HepG2 (cell line): ENCODE data around the gene KRTAP9-9. TPM values are rescaled to one million over a fixed set of nuclear protein-coding genes. Genes with fewer than 3 reads are reported as not detected.
A peak's percentile ranks its signal among the peaks of the same experiment; 100 is the strongest.

Experiments
- ATAC-seq: fragments of 200-7000 bp; cut with Tn5 transposase; 3 replicates; pipeline ENCODE4 v1.9.1; 2020; ENCODE audit warnings: mild to moderate bottlenecking, moderate library complexity
- BruUV-seq: library from RNA; stranded (reverse); fragments of 400-500 nt; replicated peaks from 2 replicates; lab custom pipeline; 2021; lab: Mats Ljungman, UMichigan
- CTCF ChIA-PET: fragments of 300-600 bp; formaldehyde crosslinking; extraction: SDS; loops from one replicate; lab custom pipeline; 2021; ENCODE audit warnings: low total read pairs, inconsistent platforms, low intra/inter-chr PET ratio; lab: Yijun Ruan, JAX
- POLR2A ChIA-PET: fragments of 350-600 bp; sonication (Branson Sonifier 250); formaldehyde crosslinking; loops from one replicate; lab custom pipeline; 2020; ENCODE audit warnings: antibody characterized with exemption, inconsistent platforms; lab: Yijun Ruan, JAX
- DNase-seq: peaks from one replicate; pipeline ENCODE4 v3.0.0-alpha.2; 2015; ENCODE audit warnings: low spot score
- FAIRE-seq: peaks from 3 replicates; lab custom pipeline; 2011; peaks lifted over from hg19 to GRCh38; lab: Jason Lieb, UNC
- H2AFZ ChIP-seq: one replicate; pipeline ENCODE4 v1.6.1; 2011; ENCODE audit warnings: low read length, inconsistent platforms
- H3K27ac ChIP-seq: fragments of 300-600 bp; 3 replicates; pipeline ENCODE4 v1.8.0; 2011; ENCODE audit warnings: mixed run types, mild to moderate bottlenecking, mixed read lengths, low read length, inconsistent platforms; ENCODE audit not compliant: insufficient read depth; ENCODE audit errors: extremely low read length
- H3K27me3 ChIP-seq, 2 experiments: fragments of 200-600 bp in 1 of 2; 2 replicates in 1 of 2; 3 replicates in 1 of 2; pipeline versions ENCODE4 v1.6.0 to v1.8.0; 2011; ENCODE audit warnings: low read length in 2 of 2, mild to moderate bottlenecking in 2 of 2, moderate library complexity in 2 of 2, inconsistent platforms in 1 of 2; ENCODE audit not compliant: insufficient read depth in 2 of 2, control insufficient read depth in 1 of 2
- H3K36me3 ChIP-seq, 2 experiments: fragments of 200-600 bp in 1 of 2; replicated peaks in 1 of 2; 2 replicates in 1 of 2; 3 replicates in 1 of 2; pipeline versions ENCODE4 v1.5.1 to v1.8.0; 2011; ENCODE audit warnings: low read length in 2 of 2, inconsistent platforms in 1 of 2; ENCODE audit not compliant: insufficient read depth in 2 of 2, control insufficient read depth in 1 of 2
- H3K4me1 ChIP-seq: 2 replicates; pipeline ENCODE4 v1.5.1; 2012; ENCODE audit warnings: low read length, inconsistent platforms; ENCODE audit not compliant: insufficient read depth
- H3K4me2 ChIP-seq: 2 replicates; pipeline ENCODE4 v1.6.0; 2011; ENCODE audit warnings: low read depth, low read length, inconsistent platforms
- H3K4me3 ChIP-seq, 3 experiments: fragments of 200-600 bp in 1 of 3; sonication (generic), shearing (Covaris generic) in 1 of 3; replicated peaks in 1 of 3; 2 replicates each; pipeline ENCODE4 v1.5.1; 2011 to 2016; ENCODE audit warnings: low read length in 3 of 3, inconsistent platforms in 2 of 3, low read depth in 2 of 3, mild to moderate bottlenecking in 2 of 3, control low read depth in 1 of 3, mixed read lengths in 1 of 3; ENCODE audit not compliant: insufficient read depth in 1 of 3
- H3K79me2 ChIP-seq: one replicate; pipeline ENCODE4 v1.6.1; 2011; ENCODE audit warnings: low read length, inconsistent platforms; ENCODE audit not compliant: insufficient read depth
- H3K9ac ChIP-seq: 2 replicates; pipeline ENCODE4 v1.6.0; 2011; ENCODE audit warnings: mild to moderate bottlenecking, low read depth, low read length, inconsistent platforms; ENCODE audit not compliant: insufficient read depth
- H3K9me3 ChIP-seq: 2 replicates; pipeline ENCODE4 v1.5.1; 2012; ENCODE audit warnings: mild to moderate bottlenecking, low read length
- H4K20me1 ChIP-seq: 2 replicates; pipeline ENCODE4 v1.6.0; 2011; ENCODE audit warnings: inconsistent platforms, mild to moderate bottlenecking, low read length, moderate library complexity; ENCODE audit not compliant: insufficient read depth
- AFF4 ChIP-seq: sonication (generic); formaldehyde crosslinking; IDR thresholded peaks from 2 replicates; pipeline ENCODE4 v1.4.0; 2020; ENCODE audit warnings: missing genetic modification reagents
- HNRNPH1 ChIP-seq: fragments of 200-400 bp; formaldehyde crosslinking; optimal IDR thresholded peaks from 2 replicates; pipeline ENCODE3; 2017; ENCODE audit warnings: mild to moderate bottlenecking, low read depth, low read length
- JUND ChIP-seq: sonication (generic); formaldehyde crosslinking; IDR thresholded peaks from 2 replicates; pipeline ENCODE4 v1.8.0; 2022; ENCODE audit warnings: mild to moderate bottlenecking, missing genetic modification reagents
- MIXL1 ChIP-seq: IDR thresholded peaks from 2 replicates; pipeline ENCODE4 v1.6.1; 2016
- RCOR2 ChIP-seq: IDR thresholded peaks from 2 replicates; pipeline ENCODE4 v1.6.1; 2016; ENCODE audit warnings: missing biosample characterization, missing genetic modification reagents
- SP2 ChIP-seq: sonication (generic); formaldehyde crosslinking; IDR thresholded peaks from 2 replicates; pipeline ENCODE4 v1.5.1; 2020; ENCODE audit warnings: mild to moderate bottlenecking, missing genetic modification reagents
- TFE3 ChIP-seq: IDR thresholded peaks from 2 replicates; pipeline ENCODE4 v1.6.1; 2016
- TGIF2 ChIP-seq: IDR thresholded peaks from 2 replicates; pipeline ENCODE4 v1.6.1; 2016; ENCODE audit warnings: control low read depth, missing compliant biosample characterization
- U2AF2 ChIP-seq: fragments of 200-400 bp; formaldehyde crosslinking; IDR thresholded peaks from 2 replicates; pipeline ENCODE4 v1.6.1; 2017; ENCODE audit warnings: low read depth, mild to moderate bottlenecking, low read length
- ZBTB7B ChIP-seq: sonication (generic); formaldehyde crosslinking; IDR thresholded peaks from 2 replicates; pipeline ENCODE4 v1.4.0; 2020; ENCODE audit warnings: missing genetic modification reagents
- ZNF136 ChIP-seq: sonication (generic); formaldehyde crosslinking; IDR thresholded peaks from 2 replicates; pipeline ENCODE4 v1.8.1; 2022; ENCODE audit warnings: low read depth, mild to moderate bottlenecking, moderate library complexity, missing genetic modification reagents
- ZNF749 ChIP-seq: sonication (generic); formaldehyde crosslinking; IDR thresholded peaks from 2 replicates; pipeline ENCODE4 v1.8.0; 2022; ENCODE audit warnings: mild to moderate bottlenecking, missing genetic modification reagents, moderate library complexity, borderline replicate concordance
- ZNF816 ChIP-seq: sonication (generic); formaldehyde crosslinking; IDR thresholded peaks from 2 replicates; pipeline ENCODE4 v1.8.0; 2022; ENCODE audit warnings: missing genetic modification reagents, mild to moderate bottlenecking, borderline replicate concordance
- WGBS: methylation state at CpG from one replicate; pipeline ENCODE4 v1.1.6; 2017; ENCODE audit warnings: low lambda C conversion rate; 5-methylcytosine and 5-hydroxymethylcytosine counted together
- in situ Hi-C: cut with HindIII; loops from 2 replicates; pipeline ENCODE4 v1.10.0; 2017; ENCODE audit warnings: low pct_unique_long_range_greater_than_20kb; ENCODE audit not compliant: extremely low pct_ligation_motif_present
- intact Hi-C: fragments of 100-400 bp; cut with micrococcal nuclease; formaldehyde crosslinking; loops from one replicate; pipeline ENCODE4 v1.10.0; 2022; ENCODE audit not compliant: unreplicated experiment
- polyA plus RNA-seq, 8 experiments: library from polyadenylated mRNA; depleted of rRNA in 3 of 8; stranded (reverse) in 7 of 8; unstranded in 1 of 8; fragments of >200 nt; fragmentation: Illumina TruSeq in 4 of 8; extraction: Trizol in 4 of 8; gene quantifications; 2 replicates each; pipeline versions ENCODE4 v1.2.1 to v1.2.3, GENCODE V29; 2011 to 2016; ENCODE audit warnings: low read depth in 4 of 8, missing spikeins in 1 of 8, mixed read lengths in 1 of 8; ENCODE audit not compliant: insufficient read depth in 1 of 8
- total RNA-seq, 5 experiments: library from RNA; depleted of rRNA; stranded (reverse); fragments of >200 nt; fragmentation: Illumina TruSeq; extraction: Trizol; gene quantifications; 2 replicates each; pipeline ENCODE4 v1.2.3, GENCODE V29; 2016; ENCODE audit warnings: low read depth in 1 of 5

The KRTAP9-9 gene
- total and polyA plus RNA-seq, 2 of the 13 experiments (the other 11 are each of a cell fraction or from before 2014, with no cell fraction given) = not detected

GRCh38 chr17:41284043-41284442, 28.9 kb downstream of the KRTAP9-9 start:
- no peak overlapping the region for H3K4me3 ChIP-seq
- ChIA-PET POLR2A (no interaction called here), CTCF (no interaction called here)
- H3K4me1 ChIP-seq = peaks cover 6% of the 10 kb centered on the region; the same call in 1 of the 2 replicates
- FAIRE-seq (no peak), DNase-seq (peak; percentile 0), ATAC-seq (no peak)
- H3K9me3 ChIP-seq = no peaks in the 10 kb centered on the region
- H3K79me2 ChIP-seq = no peaks in the 10 kb centered on the region
- no TSS peak for BruUV-seq
- H3K9ac ChIP-seq = no peak overlapping the region
- no peak overlapping the region for H3K4me2 ChIP-seq
- WGBS = 2% methylated on average over 3 of the region's 3 CpGs
- in situ Hi-C loops = no loop called here
- H3K36me3 ChIP-seq = no peaks in the 10 kb centered on the region
- TF ChIP-seq U2AF2 = no peak
- no peak for TF ChIP-seq SP2 (CRISPR knock-in tag)
- TF ChIP-seq JUND (CRISPR knock-in tag) = no peak
- TF ChIP-seq ZNF136 (CRISPR knock-in tag) = no peak
- no peak for TF ChIP-seq HNRNPH1
- no peak for TF ChIP-seq ZNF816 (CRISPR knock-in tag)
- H3K27me3 ChIP-seq = no peaks in the 10 kb centered on the region
- no peak overlapping the region for H3K27ac ChIP-seq
- H2AFZ ChIP-seq = no peak overlapping the region
- no peaks in the 10 kb centered on the region for H4K20me1 ChIP-seq
- intact Hi-C loops = no loop called here

- no peaks in the 10 kb centered on the region for H4K20me1 ChIP-seq
- no peaks in the 10 kb centered on the region for H3K9me3 ChIP-seq
- no peak overlapping the region for H3K27ac ChIP-seq
- no peak overlapping the region for H3K9ac ChIP-seq
- DNase-seq = no peak
- H3K36me3 ChIP-seq = no peaks in the 10 kb centered on the region
- intact Hi-C loops (no loop called here), in situ Hi-C loops (no loop called here)
- peaks cover 6% of the 10 kb centered on the region; the same call in 1 of the 2 replicates for H3K4me1 ChIP-seq
- H3K27me3 ChIP-seq = no peaks in the 10 kb centered on the region
- CTCF ChIA-PET = no interaction called here
- no peak overlapping the region for H3K4me3 ChIP-seq
- no TSS peak for BruUV-seq
- no peak for ATAC-seq
- FAIRE-seq = no peak
- 0% methylated on average over 2 of the region's 2 CpGs for WGBS
- H3K4me2 ChIP-seq = no peak overlapping the region
- POLR2A ChIA-PET = no interaction called here
- no peak overlapping the region for H2AFZ ChIP-seq
- H3K79me2 ChIP-seq = no peaks in the 10 kb centered on the region
- TF ChIP-seq ZNF749 (no peak), ZBTB7B (CRISPR knock-in tag) (no peak), RCOR2 (no peak), AFF4 (CRISPR knock-in tag) (no peak), JUND (CRISPR knock-in tag) (no peak), TFE3 (CRISPR knock-in tag) (no peak), TGIF2 (CRISPR knock-in tag) (no peak), MIXL1 (no peak)
These were observed 29.4 kb downstream of the KRTAP9-9 start for GRCh38 chr17:41284546-41284945.
